ENCODE results near the gene TRIM65. TPM values are rescaled to one million over a fixed set of nuclear protein-coding genes. Genes with fewer than 3 reads are reported as not detected.
"Not testable (repeated sequence)": the region's sequence is repeated elsewhere in the genome, so short reads cannot be mapped to it uniquely, and the experiment has no call there.

TRIM65 gene
- polyA plus RNA-seq, 1 donor: 18.5 TPM

GRCh38 chr17:75875182-75875939 lies 21.4 kb downstream of the TRIM65 start:
- no peak for DNase-seq

- DNase-seq: no peak
Measured at GRCh38 chr17:75874323-75875181, 22.2 kb downstream of the TRIM65 start.

GRCh38 chr17:75873587-75874322 lies 23.0 kb downstream of the TRIM65 start:
- no peak for DNase-seq

- DNase-seq: no peak
Measured at GRCh38 chr17:75872434-75873351, 24.1 kb downstream of the TRIM65 start.

- not testable (repeated sequence) for DNase-seq
Measured at GRCh38 chr17:75870228-75870627, 26.5 kb downstream of the TRIM65 start.

- peak; percentile 51 for DNase-seq
Measured at GRCh38 chr17:75869282-75870141, 27.2 kb downstream of the TRIM65 start.

GRCh38 chr17:75868730-75869281 lies 27.9 kb downstream of the TRIM65 start:
- DNase-seq: not testable (repeated sequence)

- not testable (repeated sequence) for DNase-seq
Measured at GRCh38 chr17:75865404-75866188, 31.2 kb downstream of the TRIM65 start.

- not testable (repeated sequence) for DNase-seq
Measured at GRCh38 chr17:75864887-75865286, 31.9 kb downstream of the TRIM65 start.

GRCh38 chr17:75864448-75864871 lies 32.3 kb downstream of the TRIM65 start:
- peak; percentile 67 for DNase-seq

- no peak for DNase-seq
Measured at GRCh38 chr17:75861927-75862317, 34.8 kb downstream of the TRIM65 start.

GRCh38 chr17:75859358-75859757 lies 37.4 kb downstream of the TRIM65 start:
- not testable (repeated sequence) for DNase-seq

GRCh38 chr17:75856062-75856756 lies 40.5 kb downstream of the TRIM65 start:
- no peak for DNase-seq

- peak; percentile 100 for DNase-seq
Measured at GRCh38 chr17:75855310-75856061, 41.3 kb downstream of the TRIM65 start, which contains the start of gene WBP2. TSS of gene WBP2 (minus strand) at chr17:75855335. CDS start at chr17:75855297, 38 bp downstream.

- no peak for DNase-seq
Measured at GRCh38 chr17:75854881-75855309, 41.9 kb downstream of the TRIM65 start.

- no peak for DNase-seq
Measured at GRCh38 chr17:75854101-75854748, 42.5 kb downstream of the TRIM65 start.

- DNase-seq: no peak
Measured at GRCh38 chr17:75853433-75853832, 43.3 kb downstream of the TRIM65 start.

GRCh38 chr17:75851693-75851991 lies 45.1 kb downstream of the TRIM65 start:
- not testable (repeated sequence) for DNase-seq
